ENCODE measurements around the gene TUNAR.

The TUNAR gene

DNA sequence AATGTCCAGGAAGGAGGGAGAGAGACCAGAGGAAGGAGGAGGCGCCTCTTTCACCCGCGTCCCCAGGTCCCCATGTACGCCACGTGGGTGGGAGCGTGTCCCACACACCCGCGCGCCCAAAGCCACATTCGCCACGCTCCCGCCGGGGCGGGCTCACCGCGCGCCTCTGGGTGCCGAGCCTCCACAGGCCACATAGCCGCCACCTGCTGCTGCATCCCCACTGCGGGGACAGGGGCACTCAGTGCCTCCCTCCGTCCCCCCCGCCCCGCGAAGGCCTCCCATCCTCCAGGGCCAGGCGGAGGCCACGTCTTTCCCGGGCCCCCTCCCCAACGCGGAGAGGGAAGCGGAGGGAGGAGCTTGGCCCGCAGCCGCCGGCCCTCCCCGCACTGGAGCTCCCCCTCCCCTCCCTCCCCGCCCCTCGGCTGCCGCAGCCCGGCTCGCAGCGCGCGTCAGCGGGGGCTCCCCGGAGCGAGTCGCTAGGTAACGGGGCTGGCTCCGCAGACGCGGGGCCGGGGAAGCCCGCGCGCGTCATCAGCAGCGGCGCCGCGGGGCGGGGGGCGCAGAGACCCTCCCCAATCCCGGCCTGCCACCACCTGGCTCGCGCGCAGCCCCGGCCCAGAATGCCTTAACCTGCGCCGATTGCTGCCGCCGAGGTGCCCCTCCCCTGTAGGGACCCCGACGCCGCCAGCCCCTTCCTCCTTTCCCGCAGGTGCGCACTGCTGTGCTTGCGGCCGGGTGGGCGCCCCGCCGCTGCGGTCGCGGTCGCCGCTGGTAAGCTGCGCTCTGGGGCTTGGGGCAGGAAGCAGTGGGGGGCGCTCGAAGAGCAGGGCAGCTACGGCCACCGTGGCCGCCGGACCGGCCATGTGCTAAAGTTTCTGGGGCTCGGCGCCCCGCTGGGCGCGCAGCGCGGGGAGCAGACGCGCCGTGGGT is 536 bp upstream of the TUNAR start:
- DNase-seq: no peak

GRCh38 chr14:95877633-95878032 is 1.0 kb downstream of the TUNAR start:
- DNase-seq: no peak

DNA sequence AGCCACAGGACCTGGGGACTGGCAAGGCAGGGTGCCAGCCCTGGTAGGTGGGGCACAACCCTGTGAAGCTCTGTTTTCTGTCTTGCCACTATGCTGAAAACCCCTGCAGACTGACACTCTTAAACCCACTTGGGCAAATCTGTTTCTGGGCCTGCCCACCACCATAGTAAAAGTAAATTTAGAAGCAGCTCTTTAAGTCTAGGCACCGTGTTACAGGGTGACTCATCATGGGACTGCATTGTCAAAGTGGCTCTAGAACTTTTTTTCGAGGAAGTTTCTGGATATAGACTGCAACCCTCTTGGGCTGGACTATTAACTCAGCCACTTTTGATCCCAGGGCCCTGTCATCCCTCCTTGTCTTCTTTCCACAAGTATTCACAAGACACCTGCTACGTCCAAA is 7.7 kb downstream of the TUNAR start:
- DNase-seq: no peak

DNA sequence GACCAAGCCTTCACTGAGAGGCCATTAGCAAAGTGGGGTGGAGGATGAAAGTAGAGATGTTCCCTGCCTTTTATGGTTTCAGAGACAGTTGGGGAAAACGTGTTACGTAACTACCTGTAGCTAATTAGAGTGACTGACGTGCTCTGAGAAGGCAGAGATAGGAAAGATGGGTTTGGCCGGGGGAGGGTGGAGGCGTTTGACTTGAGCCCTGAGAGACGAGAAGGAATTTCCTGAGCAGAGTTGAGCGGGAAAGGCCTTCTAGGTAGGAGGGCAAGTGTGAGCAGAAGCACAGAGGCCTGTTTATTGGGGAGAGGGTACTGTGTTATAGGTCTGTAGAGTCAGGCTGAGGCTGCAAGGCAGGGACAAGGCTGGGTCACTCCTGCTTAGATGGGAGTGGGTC is 8.6 kb downstream of the TUNAR start:
- no peak for DNase-seq

DNA sequence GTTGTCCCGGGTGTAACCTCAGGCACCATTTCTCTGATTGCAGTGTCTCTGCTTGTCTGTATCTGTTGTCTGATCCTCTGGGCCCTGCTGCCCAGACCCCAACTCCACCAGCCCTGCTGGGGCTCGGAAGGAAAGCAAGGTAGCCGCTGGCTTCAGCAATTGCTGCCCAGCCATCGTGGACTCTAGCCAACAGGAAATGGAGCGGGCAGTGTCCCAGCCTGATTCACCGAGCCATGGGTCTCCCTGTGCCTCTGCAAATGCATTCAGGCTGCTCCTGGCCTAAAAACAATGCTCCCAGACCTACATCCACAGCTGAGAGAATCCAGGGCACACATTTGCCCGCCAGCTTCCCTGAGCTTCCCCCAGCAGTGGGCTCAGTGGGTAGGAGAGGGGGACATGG is 9.2 kb downstream of the TUNAR start:
- DNase-seq: no peak

DNA sequence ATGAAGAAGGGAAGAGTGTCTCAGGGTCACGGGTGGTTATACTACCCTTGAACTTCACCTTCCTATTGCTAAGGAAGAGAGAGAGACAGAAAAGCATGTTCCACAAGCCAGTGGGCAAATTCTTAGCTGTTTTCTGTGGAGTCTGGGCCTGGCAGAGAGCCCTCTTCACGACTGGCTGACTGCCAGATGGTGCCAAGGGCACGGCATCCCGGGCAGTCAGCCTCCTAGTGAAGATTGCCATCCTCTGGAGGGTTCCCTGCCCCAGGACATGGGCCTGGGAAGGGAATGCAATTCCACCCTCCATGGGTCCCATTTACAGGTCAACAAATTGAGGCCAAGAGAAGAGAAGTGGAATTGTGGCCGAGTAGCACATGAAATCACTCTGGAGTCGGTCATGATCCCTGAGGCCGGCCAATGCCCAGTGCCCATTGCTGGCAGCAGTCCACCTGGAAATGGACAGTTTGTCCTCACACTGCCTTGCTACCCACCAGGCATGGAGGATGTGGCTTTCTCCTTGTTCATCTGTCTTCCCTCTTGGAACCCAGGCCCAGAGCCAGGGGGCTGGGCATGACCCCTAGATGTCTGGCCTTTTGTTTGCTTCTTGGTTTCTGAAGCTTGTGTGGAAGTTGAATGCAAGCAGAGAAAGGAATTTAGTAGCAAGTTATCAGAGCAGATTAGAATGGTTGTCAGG is 9.9 kb downstream of the TUNAR start:
- DNase-seq: no peak

- DNase-seq: no peak
Observed at GRCh38 chr14:95887351-95887750, 10.7 kb downstream of the TUNAR start.

- no peak for DNase-seq
Observed at GRCh38 chr14:95889236-95889979, 12.8 kb downstream of the TUNAR start.

GRCh38 chr14:95891742-95892141 is 15.1 kb downstream of the TUNAR start:
- DNase-seq: no peak

DNA sequence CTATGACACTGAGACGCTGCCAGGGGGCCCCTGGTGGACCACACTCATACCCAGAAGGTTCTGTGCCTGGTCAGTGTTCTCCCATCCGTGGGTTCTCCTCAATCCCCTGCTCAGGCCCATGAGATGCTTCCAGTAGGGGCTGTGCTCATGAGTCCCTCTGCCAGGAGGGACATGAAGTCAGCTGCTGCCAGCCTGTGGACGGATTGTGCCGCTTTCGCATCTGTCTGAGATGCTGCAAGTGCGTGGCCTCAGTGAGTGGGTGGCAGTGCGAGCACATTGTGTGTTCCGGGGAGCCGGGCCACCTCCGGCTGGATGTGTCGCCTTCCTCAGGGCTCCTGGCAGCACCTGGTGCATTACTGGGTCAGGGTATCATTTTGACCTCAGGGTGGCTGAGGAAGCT is 15.5 kb downstream of the TUNAR start:
- no peak for DNase-seq

GRCh38 chr14:95895720-95896119 is 19.1 kb downstream of the TUNAR start:
- DNase-seq: no peak

GRCh38 chr14:95896498-95897135 is 20.0 kb downstream of the TUNAR start:
- DNase-seq: no peak

DNA sequence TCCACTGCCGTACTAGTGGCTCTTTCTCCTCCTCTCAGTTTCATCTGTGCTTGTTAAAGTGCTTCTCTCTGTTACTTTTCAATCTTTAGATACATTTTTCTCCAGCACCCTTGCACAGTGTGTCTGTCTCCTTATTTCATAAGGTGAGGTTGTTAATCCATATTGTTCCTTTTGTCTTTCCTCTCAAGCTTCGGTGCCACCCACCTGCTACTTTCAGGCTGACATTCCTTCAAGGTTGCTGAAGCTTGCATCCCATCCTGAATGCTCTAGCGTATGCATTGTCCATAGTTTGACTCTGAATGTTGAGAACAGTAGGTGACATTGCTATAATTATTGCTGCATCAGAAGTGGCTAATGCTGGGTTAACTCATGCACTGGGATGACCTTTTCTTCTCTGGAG is 20.6 kb downstream of the TUNAR start:
- DNase-seq: no peak

- no peak for DNase-seq
Observed at GRCh38 chr14:95901054-95901453, 24.4 kb downstream of the TUNAR start.

DNA sequence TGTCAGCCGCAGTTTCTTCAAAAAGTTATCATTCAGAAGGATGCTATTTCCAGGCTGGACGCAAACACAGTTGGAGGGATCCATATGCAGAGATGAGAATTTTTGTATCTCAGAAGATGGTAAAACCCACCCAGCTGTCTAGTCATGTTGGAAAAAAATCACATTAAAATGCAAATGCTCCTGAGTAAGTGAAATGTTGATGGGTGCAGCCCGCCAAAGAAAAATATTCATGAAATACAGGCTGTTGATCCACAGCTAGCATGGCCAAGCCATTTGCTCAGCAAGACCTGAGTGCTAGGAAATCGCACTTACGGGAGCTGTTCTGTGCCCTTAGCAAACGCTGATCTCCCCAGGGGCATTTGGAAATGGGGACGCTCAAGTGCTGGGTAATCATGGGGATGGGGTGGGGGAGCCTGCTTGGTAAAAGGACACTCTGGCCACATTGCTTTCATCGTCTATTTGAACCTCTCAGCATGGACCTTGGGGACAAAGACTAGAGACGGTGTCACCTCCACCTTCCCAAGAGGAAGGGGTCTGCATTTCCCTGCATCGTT is 25.7 kb downstream of the TUNAR start:
- DNase-seq: no peak

DNA sequence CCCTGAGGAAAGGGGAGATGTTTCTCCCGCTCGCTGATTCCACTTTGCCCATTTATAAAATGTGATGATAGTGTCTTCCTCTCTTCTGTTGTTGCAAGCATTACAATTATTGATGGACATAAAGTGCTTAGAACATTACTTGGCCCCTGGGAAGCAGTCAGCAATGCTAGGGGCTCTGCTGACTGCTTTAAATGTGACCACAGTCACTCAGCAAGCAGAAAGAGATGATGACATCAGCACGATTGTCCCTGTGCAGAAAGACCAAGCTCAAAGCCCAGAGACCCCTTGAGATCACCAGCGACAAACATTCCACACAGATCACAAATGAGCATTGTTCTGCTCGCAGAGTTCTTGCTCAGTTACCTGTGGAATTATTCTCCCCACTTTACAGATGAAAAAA is 26.5 kb downstream of the TUNAR start:
- DNase-seq: no peak

DNA sequence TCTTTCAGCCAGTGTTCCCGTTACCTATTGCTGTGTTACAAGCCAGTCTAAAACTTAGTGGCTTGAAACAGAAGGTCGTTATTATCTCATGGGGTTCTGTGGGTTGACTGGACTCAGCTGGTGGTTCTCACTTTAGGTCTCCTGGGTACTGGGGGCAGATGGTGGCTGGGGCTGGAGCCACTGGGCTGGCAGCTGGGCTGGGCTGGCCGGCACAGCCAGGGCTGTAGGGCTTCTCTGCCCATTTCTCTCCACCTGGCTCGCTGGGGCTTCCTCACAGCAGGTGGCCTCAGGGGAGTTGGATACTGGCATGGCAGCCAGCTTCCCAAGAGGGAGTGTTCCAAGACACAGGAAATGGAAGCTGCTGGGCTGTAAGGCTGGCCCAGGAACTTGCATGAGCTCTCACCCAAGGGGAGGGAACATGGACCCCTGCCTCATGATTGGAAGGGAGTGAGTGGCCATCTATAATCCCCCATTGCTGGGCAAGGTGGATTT is 27.0 kb downstream of the TUNAR start:
- DNase-seq: no peak

- no peak for DNase-seq
Observed at GRCh38 chr14:95906591-95906990, 30.0 kb downstream of the TUNAR start.

DNA sequence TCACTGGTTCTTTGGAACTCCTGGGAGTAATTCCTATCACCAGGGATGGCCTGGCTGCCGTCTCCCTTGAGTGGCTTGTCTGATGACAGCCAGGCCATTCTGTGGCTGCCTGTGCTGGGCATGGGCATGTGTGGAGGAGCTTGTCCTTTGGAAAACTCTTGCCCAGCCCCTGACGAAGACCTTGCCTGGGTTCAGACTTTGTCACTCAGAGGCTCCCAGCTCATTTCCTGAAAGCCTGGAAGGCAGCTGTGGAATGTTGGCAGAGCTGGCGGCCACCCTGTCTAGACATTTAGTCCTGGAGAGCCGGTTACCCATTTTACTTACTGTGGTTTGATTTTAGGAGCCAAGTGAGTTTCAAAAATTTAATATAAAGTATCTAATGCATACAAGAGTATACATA is 34.0 kb downstream of the TUNAR start:
- no peak for DNase-seq

- DNase-seq: no peak
Observed at GRCh38 chr14:95911456-95911855, 34.8 kb downstream of the TUNAR start.

DNA sequence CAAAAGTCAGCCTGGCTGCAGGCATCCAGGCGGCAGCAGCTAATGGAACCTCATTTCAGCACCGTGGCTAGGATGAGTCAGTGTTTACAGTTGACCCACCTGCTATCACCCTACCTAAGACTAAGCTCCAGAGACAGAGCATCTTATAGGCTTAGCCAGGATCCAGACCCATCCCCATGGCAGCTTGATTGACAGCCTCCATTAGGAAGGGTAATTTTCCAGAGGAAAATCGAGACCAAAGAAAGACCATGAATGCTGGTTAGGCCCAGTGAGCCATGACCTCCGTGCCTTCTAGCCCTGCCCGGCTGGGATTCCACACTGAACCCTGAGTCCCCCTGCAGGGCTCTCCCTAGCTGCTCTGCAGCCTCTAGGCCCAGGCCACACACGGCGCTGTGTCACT is 38.7 kb downstream of the TUNAR start:
- no peak for DNase-seq

GRCh38 chr14:95918466-95918865 is 41.8 kb downstream of the TUNAR start:
- no peak for DNase-seq
